Karpas-422 (cell line): ENCODE measurements around the gene ADGRG2. TPM values are rescaled to one million over a fixed set of nuclear protein-coding genes. Genes with fewer than 3 reads are reported as not detected.

ENCODE experiments used
- DNase-seq: peaks from one replicate; pipeline ENCODE4 v3.0.0-alpha.2; 2015
- H2AFZ ChIP-seq: fragments of 200-600 bp; sonication (generic); 2 replicates; pipeline ENCODE4 v1.6.1; 2014; ENCODE audit warnings: antibody characterized with exemption, low read length, mixed read lengths
- H3K27ac ChIP-seq: fragments of 200-600 bp; sonication (generic); 2 replicates; pipeline ENCODE4 v1.5.1; 2014; ENCODE audit warnings: mild to moderate bottlenecking, low read length, moderate library complexity
- H3K27me3 ChIP-seq: fragments of 200-600 bp; sonication (generic); 2 replicates; pipeline ENCODE4 v1.6.1; 2014; ENCODE audit warnings: low read length, mixed read lengths
- H3K36me3 ChIP-seq: fragments of 200-600 bp; sonication (generic); 2 replicates; pipeline ENCODE4 v1.6.1; 2014; ENCODE audit warnings: low read length, mixed read lengths; ENCODE audit not compliant: insufficient read depth
- H3K4me1 ChIP-seq: fragments of 200-600 bp; sonication (generic); 2 replicates; pipeline ENCODE4 v1.6.1; 2014; ENCODE audit warnings: mild to moderate bottlenecking, low read length, mixed read lengths
- H3K4me2 ChIP-seq: fragments of 200-600 bp; sonication (generic); 2 replicates; pipeline ENCODE4 v1.6.1; 2014; ENCODE audit warnings: low read length, low read depth, mild to moderate bottlenecking; ENCODE audit not compliant: poor library complexity, severe bottlenecking
- H3K4me3 ChIP-seq: fragments of 200-600 bp; sonication (generic); 2 replicates; pipeline ENCODE4 v1.5.1; 2014; ENCODE audit warnings: mild to moderate bottlenecking, antibody characterized with exemption, low read length, mixed read lengths
- H3K79me2 ChIP-seq: fragments of 200-600 bp; sonication (generic); 2 replicates; pipeline ENCODE4 v1.6.1; 2014; ENCODE audit warnings: mild to moderate bottlenecking, low read length, mixed read lengths
- H3K9ac ChIP-seq: fragments of 200-600 bp; sonication (generic); 2 replicates; pipeline ENCODE4 v1.6.0; 2014; ENCODE audit warnings: low read length
- H3K9me2 ChIP-seq: fragments of 200-600 bp; sonication (generic), shearing (Covaris generic); replicated peaks from 2 replicates; pipeline ENCODE4 v1.6.0; 2014; ENCODE audit warnings: mild to moderate bottlenecking, low read length, moderate library complexity; ENCODE audit not compliant: insufficient read depth
- H3K9me3 ChIP-seq: fragments of 300-700, 200-600 bp; sonication (generic); 2 replicates; pipeline ENCODE4 v1.6.1; 2014; ENCODE audit warnings: low read length, mixed read lengths
- H4K20me1 ChIP-seq: fragments of 200-600 bp; sonication (generic); 2 replicates; pipeline ENCODE4 v1.6.1; 2014; ENCODE audit warnings: mild to moderate bottlenecking, antibody characterized with exemption, low read length, low read depth; ENCODE audit not compliant: insufficient read depth
- total RNA-seq: library from RNA; depleted of rRNA; stranded (reverse); fragments of >200 nt; shearing (Covaris generic); gene quantifications from 2 replicates; pipeline ENCODE4 v1.2.3, GENCODE V29; 2014; ENCODE audit warnings: low replicate concordance

The ADGRG2 gene
- total RNA-seq, 1 experiment from 2014 or later, result not detected

DNA sequence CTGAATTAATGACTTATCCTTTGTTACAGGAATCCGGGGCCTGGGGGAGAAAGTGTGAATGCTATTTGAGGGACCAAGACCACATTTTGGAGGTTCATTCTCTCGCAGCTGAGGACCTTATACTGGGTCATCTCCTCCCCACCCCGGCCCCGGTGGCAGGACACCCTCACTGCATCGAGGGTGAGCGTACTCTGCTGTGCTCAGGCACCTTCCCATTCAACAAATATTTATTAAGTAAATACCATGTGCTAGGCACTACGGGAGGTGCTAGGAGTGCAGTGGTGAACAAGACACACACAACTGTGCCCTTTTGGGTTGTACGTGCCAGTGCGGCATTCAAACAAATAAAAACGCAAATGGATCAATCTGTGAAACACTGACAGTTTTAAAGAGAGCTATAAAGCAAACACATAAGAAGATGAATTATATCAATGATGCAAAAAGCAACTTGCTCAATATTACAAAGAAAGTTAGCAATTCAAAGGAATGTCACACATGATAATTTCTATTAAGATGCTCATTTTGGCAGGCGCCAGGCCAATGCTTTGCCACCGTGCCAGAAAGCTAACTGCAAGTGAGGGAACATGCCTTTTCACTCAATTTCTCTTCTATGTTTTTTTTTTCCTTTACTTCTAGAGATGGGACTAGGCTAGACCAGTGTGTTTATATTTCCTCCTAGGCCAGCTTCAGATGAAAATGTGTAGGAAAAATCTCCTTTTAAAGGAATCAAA lies 24.6 kb downstream of the ADGRG2 start:
- no peak overlapping the region for H3K4me3 ChIP-seq
- H4K20me1 ChIP-seq, result no peaks in the 10 kb centered on the region
- DNase-seq, result no peak
- no peaks in the 10 kb centered on the region for H3K79me2 ChIP-seq
- H3K9me3 ChIP-seq, result no peaks in the 10 kb centered on the region
- no peaks in the 10 kb centered on the region for H3K4me1 ChIP-seq
- H3K9me2 ChIP-seq, result no peaks in the 10 kb centered on the region
- H3K27me3 ChIP-seq, result no peaks in the 10 kb centered on the region
- no peak overlapping the region for H2AFZ ChIP-seq
- no peak overlapping the region for H3K9ac ChIP-seq
- no peak overlapping the region for H3K4me2 ChIP-seq
- no peaks in the 10 kb centered on the region for H3K36me3 ChIP-seq
- H3K27ac ChIP-seq, result no peak overlapping the region

DNA sequence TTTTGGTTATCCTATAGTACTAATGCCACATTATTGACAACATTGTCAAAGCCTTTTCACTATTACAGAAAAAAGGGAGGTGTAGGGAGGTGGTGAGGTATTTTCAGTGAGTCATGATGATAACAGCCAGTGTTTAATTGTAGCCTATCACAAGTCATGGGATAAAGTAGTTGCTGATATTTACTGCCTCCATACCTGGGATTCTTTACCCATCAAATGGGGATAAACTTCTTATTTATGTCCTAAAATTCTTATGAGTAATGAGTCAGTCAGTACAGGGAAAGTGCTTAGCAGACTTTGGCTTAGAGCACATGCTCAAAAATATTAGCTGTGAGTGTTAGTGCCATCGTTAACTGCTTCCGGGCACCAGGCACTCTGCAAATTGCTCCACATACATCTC lies 25.7 kb downstream of the ADGRG2 start:
- Histone ChIP-seq H3K4me3 (no peak overlapping the region), H3K27me3 (no peaks in the 10 kb centered on the region), H3K9ac (no peak overlapping the region), H3K36me3 (no peaks in the 10 kb centered on the region), H3K79me2 (no peaks in the 10 kb centered on the region), H3K27ac (no peak overlapping the region), H2AFZ (no peak overlapping the region), H4K20me1 (no peaks in the 10 kb centered on the region), H3K9me3 (no peaks in the 10 kb centered on the region), H3K9me2 (no peaks in the 10 kb centered on the region), H3K4me2 (no peak overlapping the region), H3K4me1 (no peaks in the 10 kb centered on the region)
- no peak for DNase-seq

DNA sequence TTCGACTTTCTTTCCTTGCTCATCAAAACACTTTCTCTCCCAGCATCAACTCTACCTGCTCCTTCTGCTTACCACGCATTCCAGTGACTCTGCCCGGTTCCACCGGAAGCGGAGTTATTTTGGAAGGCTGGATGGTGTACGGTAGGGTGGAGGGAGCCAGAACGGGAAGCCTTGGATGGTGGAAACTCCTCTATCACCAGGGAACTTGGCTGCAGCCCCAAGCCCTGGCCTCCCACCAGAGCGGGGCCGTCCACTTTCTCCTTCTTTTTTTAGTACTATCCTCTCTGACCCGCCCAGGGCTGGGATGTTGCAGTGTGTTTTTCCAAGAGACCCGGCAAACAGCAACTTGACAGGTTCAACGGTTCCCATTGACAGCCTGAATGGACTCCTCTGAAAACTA lies 27.6 kb downstream of the ADGRG2 start:
- Histone ChIP-seq H3K4me3 (no peak overlapping the region), H3K9me2 (no peaks in the 10 kb centered on the region), H3K36me3 (no peaks in the 10 kb centered on the region), H3K9ac (no peak overlapping the region), H2AFZ (no peak overlapping the region), H3K79me2 (no peaks in the 10 kb centered on the region), H3K4me1 (no peaks in the 10 kb centered on the region), H3K9me3 (peaks cover 7% of the 10 kb centered on the region), H4K20me1 (no peaks in the 10 kb centered on the region), H3K4me2 (no peak overlapping the region), H3K27me3 (no peaks in the 10 kb centered on the region), H3K27ac (no peak overlapping the region)
- no peak for DNase-seq

DNA sequence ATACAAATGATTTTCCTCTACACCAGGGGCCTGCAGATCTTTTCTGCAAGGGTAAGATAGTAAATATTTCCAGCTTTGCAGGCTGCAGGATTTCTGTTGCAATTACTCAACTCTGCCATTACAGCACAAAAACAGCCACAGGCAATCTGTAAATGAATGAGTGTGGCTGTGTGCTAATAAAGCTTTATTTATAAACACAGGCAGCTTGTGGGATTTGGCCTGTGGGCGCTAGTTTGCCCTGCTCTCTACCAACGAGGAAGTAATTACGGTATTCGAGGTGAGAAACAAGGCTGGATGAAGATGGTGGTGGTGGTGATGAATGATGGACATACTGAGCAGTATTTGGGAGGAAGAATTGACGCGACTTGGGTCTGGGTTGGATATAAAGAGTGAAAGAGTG lies 30.7 kb downstream of the ADGRG2 start:
- Histone ChIP-seq H3K79me2 (no peaks in the 10 kb centered on the region), H3K27ac (no peak overlapping the region), H3K9ac (no peak overlapping the region), H3K27me3 (no peaks in the 10 kb centered on the region), H3K9me2 (no peaks in the 10 kb centered on the region), H3K4me2 (no peak overlapping the region), H3K9me3 (peaks cover 13% of the 10 kb centered on the region), H3K36me3 (no peaks in the 10 kb centered on the region), H2AFZ (no peak overlapping the region), H3K4me3 (no peak overlapping the region), H3K4me1 (no peaks in the 10 kb centered on the region), H4K20me1 (no peaks in the 10 kb centered on the region)
- DNase-seq, result no peak

DNA sequence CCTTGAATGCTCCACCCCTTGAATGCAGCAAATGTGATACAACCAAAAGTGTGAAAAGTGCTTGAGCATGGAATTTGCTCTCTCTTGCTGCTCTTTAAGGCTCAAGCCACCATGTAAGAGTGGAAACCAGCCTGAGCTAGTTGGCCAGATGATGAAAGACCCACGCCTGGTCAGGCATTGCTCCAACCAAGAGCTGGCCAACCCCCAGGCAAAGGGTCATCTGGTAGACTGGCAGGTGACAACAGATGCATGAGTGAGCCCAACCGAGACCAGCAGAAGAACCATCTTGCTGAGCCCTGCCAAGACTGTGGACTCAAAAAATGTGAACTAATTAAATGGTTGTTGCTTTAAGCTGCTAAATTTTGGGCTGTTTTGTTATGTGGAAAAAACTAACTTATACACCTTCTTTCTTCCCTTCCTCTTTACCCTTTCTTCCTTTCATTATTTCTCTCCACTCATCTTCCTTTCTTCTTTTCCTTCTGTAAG lies 32.7 kb downstream of the ADGRG2 start:
- no peaks in the 10 kb centered on the region for H4K20me1 ChIP-seq
- no peaks in the 10 kb centered on the region for H3K79me2 ChIP-seq
- no peak overlapping the region for H3K27ac ChIP-seq
- no peaks in the 10 kb centered on the region for H3K9me2 ChIP-seq
- no peak overlapping the region for H3K4me3 ChIP-seq
- no peaks in the 10 kb centered on the region for H3K36me3 ChIP-seq
- no peak for DNase-seq
- H3K4me2 ChIP-seq, result no peak overlapping the region
- no peaks in the 10 kb centered on the region for H3K27me3 ChIP-seq
- H3K4me1 ChIP-seq, result no peaks in the 10 kb centered on the region
- no peak overlapping the region for H3K9ac ChIP-seq
- H3K9me3 ChIP-seq, result peaks cover 13% of the 10 kb centered on the region
- H2AFZ ChIP-seq, result no peak overlapping the region

DNA sequence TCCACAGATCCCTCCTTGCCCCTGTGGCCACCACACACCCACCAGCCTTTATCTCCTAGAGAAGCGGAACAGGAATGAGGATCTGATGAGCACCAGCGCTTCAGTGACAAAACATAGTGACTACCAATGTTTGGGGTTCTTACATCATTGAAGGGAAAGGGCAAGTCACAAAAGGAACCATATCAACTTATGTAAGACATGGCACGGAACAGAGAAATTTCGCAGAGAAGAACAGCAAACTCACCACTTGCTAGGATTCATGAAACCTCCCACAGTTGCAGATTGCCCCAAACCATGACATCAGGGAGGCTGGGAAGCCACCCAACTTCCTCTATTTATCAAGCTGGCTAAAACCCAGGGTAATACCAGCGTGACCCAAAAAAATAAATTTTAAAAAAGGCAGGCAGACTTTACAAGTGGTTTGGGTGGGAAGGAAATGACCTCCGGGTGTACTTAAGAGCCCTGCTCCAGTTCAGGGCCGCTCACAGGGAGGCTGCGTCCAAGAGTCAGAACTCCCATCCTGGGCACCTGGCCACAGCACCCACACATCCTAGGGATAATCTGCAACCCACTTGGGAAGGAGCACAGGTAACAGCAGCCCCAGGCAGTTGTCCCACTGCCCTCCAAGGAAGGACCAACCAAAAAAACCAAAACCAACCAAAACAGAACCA lies 36.0 kb downstream of the ADGRG2 start:
- Histone ChIP-seq H3K9me3 (peaks cover 13% of the 10 kb centered on the region), H4K20me1 (no peaks in the 10 kb centered on the region), H3K4me2 (no peak overlapping the region), H3K79me2 (no peaks in the 10 kb centered on the region), H2AFZ (no peak overlapping the region), H3K4me3 (no peak overlapping the region), H3K27me3 (no peaks in the 10 kb centered on the region), H3K9ac (no peak overlapping the region), H3K36me3 (no peaks in the 10 kb centered on the region), H3K9me2 (no peaks in the 10 kb centered on the region), H3K27ac (no peak overlapping the region), H3K4me1 (no peaks in the 10 kb centered on the region)
- no peak for DNase-seq

DNA sequence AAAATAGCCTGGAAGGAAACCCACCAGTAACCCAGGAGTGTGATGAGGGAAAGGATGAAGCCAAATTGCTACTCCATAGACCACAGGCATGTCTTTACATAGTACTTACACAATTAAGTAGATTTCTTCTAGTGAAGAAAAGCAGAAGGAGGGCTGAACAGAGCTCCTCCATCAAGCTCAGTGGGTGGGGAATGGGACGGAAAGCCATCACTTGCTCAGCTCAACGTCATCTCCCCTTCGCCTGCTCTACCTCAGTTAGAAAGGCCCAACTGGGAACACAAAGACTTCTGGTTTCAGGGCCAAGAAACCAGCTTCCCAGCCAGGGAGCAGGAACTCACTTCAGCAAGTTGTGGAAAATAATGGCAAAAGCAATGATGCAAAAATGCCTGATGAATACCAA lies 36.6 kb downstream of the ADGRG2 start:
- Histone ChIP-seq H3K4me3 (no peak overlapping the region), H2AFZ (no peak overlapping the region), H3K4me1 (no peaks in the 10 kb centered on the region), H3K4me2 (no peak overlapping the region), H3K9ac (no peak overlapping the region), H3K79me2 (no peaks in the 10 kb centered on the region), H3K9me3 (peaks cover 13% of the 10 kb centered on the region), H4K20me1 (no peaks in the 10 kb centered on the region), H3K27ac (no peak overlapping the region), H3K9me2 (no peaks in the 10 kb centered on the region), H3K36me3 (no peaks in the 10 kb centered on the region), H3K27me3 (no peaks in the 10 kb centered on the region)
- DNase-seq, result no peak

DNA sequence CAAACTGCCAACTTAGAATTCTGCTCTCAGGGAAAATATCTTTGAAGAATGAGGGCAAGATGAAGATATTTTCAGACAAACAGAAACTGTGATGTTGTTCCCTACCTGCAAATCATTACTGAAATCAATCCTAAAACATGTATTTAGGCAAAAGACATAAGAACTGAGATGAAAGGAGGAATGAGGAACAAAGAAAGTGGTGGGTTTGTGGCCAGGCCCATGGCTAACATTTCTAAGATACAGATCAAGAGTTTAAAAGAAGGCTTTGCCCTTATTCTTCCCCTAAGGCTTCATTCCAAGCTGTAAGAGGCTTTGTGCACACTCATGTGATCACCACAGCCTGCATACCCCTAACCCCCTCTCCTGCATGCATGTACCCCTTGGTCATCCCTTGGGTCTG lies 46.5 kb downstream of the ADGRG2 start:
- Histone ChIP-seq H3K27me3 (no peaks in the 10 kb centered on the region), H3K36me3 (no peaks in the 10 kb centered on the region), H3K79me2 (no peaks in the 10 kb centered on the region), H3K9me3 (no peaks in the 10 kb centered on the region), H4K20me1 (no peaks in the 10 kb centered on the region), H2AFZ (no peak overlapping the region), H3K4me1 (no peaks in the 10 kb centered on the region), H3K4me3 (no peak overlapping the region), H3K27ac (no peak overlapping the region), H3K9ac (no peak overlapping the region), H3K4me2 (no peak overlapping the region), H3K9me2 (no peaks in the 10 kb centered on the region)
- no peak for DNase-seq
